Smooth muscle cell (in vitro differentiated cells): ENCODE data around the gene FAM162B. TPM values are rescaled to one million over a fixed set of nuclear protein-coding genes. Genes with fewer than 3 reads are reported as not detected.

Experiments
- DNase-seq: peaks from one replicate; lab custom pipeline; 2025; ENCODE audit not compliant: unreplicated experiment; lab: John Stamatoyannopoulos, UW
- H2AFZ ChIP-seq: fragments of 200-600 bp; sonication (generic); 2 replicates; pipeline ENCODE4 v1.6.0; 2016; ENCODE audit warnings: antibody characterized with exemption, low read depth, mild to moderate bottlenecking
- H3F3A ChIP-seq: fragments of 200-600 bp; sonication (generic); 2 replicates; pipeline ENCODE4 v1.6.0; 2017; ENCODE audit warnings: antibody characterized with exemption, low read depth
- H3K27ac ChIP-seq: fragments of 200-600 bp; sonication (generic); 2 replicates; pipeline ENCODE4 v1.5.1; 2016; ENCODE audit warnings: low read depth, mild to moderate bottlenecking
- H3K27me3 ChIP-seq: fragments of 200-600 bp; sonication (generic); 2 replicates; pipeline ENCODE4 v1.6.1; 2016; ENCODE audit warnings: low read depth, mild to moderate bottlenecking
- H3K36me3 ChIP-seq: fragments of 200-600 bp; sonication (generic); 2 replicates; pipeline ENCODE4 v1.5.1; 2016; ENCODE audit warnings: low read depth
- H3K4me1 ChIP-seq: fragments of 200-600 bp; sonication (generic); 2 replicates; pipeline ENCODE4 v1.5.1; 2016; ENCODE audit warnings: low read depth
- H3K4me2 ChIP-seq: fragments of 200-600 bp; sonication (generic); 2 replicates; pipeline ENCODE4 v1.6.0; 2016; ENCODE audit warnings: mild to moderate bottlenecking
- H3K4me3 ChIP-seq: fragments of 200-600 bp; sonication (generic); 2 replicates; pipeline ENCODE4 v1.5.1; 2016; ENCODE audit warnings: mild to moderate bottlenecking
- H3K79me2 ChIP-seq: fragments of 200-600 bp; sonication (generic); 2 replicates; pipeline ENCODE4 v1.6.0; 2016; ENCODE audit warnings: low read depth, mild to moderate bottlenecking
- H3K9ac ChIP-seq: fragments of 200-600 bp; sonication (generic); 2 replicates; pipeline ENCODE4 v1.6.0; 2016; ENCODE audit warnings: low read depth
- H3K9me3 ChIP-seq: fragments of 200-600 bp; sonication (generic); replicated peaks from 2 replicates; pipeline ENCODE4 v1.5.1; 2016; ENCODE audit warnings: low read depth
- H4K20me1 ChIP-seq: fragments of 200-600 bp; sonication (generic); 2 replicates; pipeline ENCODE4 v1.6.0; 2016; ENCODE audit warnings: low read depth
- CTCF ChIP-seq: fragments of 200-600 bp; sonication (generic); IDR thresholded peaks from 2 replicates; pipeline ENCODE4 v1.5.1; 2017; ENCODE audit warnings: borderline replicate concordance, mild to moderate bottlenecking, antibody characterized with exemption; ENCODE audit not compliant: insufficient read depth, poor library complexity, severe bottlenecking
- WGBS: methylation state at CpG from one replicate; pipeline ENCODE4 v1.1.7; 2016; ENCODE audit warnings: low lambda C conversion rate; 5-methylcytosine and 5-hydroxymethylcytosine counted together
- polyA plus RNA-seq: library from polyadenylated mRNA; unstranded; fragments of >200 nt; fragmentation: Nextera tagmentation; extraction: Ambion mirVana; gene quantifications from 2 replicates; pipeline ENCODE4 v1.2.1, GENCODE V29; 2016
- total RNA-seq: library from RNA; depleted of rRNA; stranded (reverse); fragments of >200 nt; gene quantifications from 2 replicates; pipeline ENCODE4 v1.2.3, GENCODE V29; 2014

FAM162B gene
- total and polyA plus RNA-seq, 2 experiments from 2014 or later, result 0.18 to 0.61 TPM

GRCh38 chr6:116737004-116737403 is 28.5 kb downstream of the FAM162B start:
- H3F3A ChIP-seq, result no peaks in the 10 kb centered on the region
- WGBS, result 93% methylated on average over 3 of the region's 3 CpGs
- no peaks in the 10 kb centered on the region for H3K9me3 ChIP-seq

GRCh38 chr6:116730513-116730912 is 35.0 kb downstream of the FAM162B start:
- no peak overlapping the region for H3K9ac ChIP-seq
- no peak overlapping the region for H3K4me3 ChIP-seq
- DNase-seq, result no peak
- no peaks in the 10 kb centered on the region for H4K20me1 ChIP-seq
- no peak overlapping the region for H2AFZ ChIP-seq
- H3F3A ChIP-seq, result no peaks in the 10 kb centered on the region
- H3K27me3 ChIP-seq, result no peaks in the 10 kb centered on the region
- no peak overlapping the region for H3K4me2 ChIP-seq
- no peaks in the 10 kb centered on the region for H3K4me1 ChIP-seq
- peaks cover 11% of the 10 kb centered on the region for H3K36me3 ChIP-seq
- no peak for TF ChIP-seq CTCF
- H3K9me3 ChIP-seq, result no peaks in the 10 kb centered on the region
- H3K27ac ChIP-seq, result no peak overlapping the region
- no peaks in the 10 kb centered on the region for H3K79me2 ChIP-seq

More at GRCh38 chr6:116737004-116737403, 28.5 kb downstream of the FAM162B start:
- H4K20me1 ChIP-seq, result no peaks in the 10 kb centered on the region
- no peaks in the 10 kb centered on the region for H3K79me2 ChIP-seq
- H3K27me3 ChIP-seq, result no peaks in the 10 kb centered on the region
- DNase-seq, result no peak
- H3K4me1 ChIP-seq, result no peaks in the 10 kb centered on the region
- TF ChIP-seq CTCF, result no peak
- H3K36me3 ChIP-seq, result peaks cover 5% of the 10 kb centered on the region
- no peak overlapping the region for H3K4me3 ChIP-seq
- H2AFZ ChIP-seq, result no peak overlapping the region
- no peak overlapping the region for H3K4me2 ChIP-seq
- H3K9ac ChIP-seq, result no peak overlapping the region
- no peak overlapping the region for H3K27ac ChIP-seq

- H3K36me3 ChIP-seq, result peaks cover 9% of the 10 kb centered on the region
- H4K20me1 ChIP-seq, result no peaks in the 10 kb centered on the region
- no peak overlapping the region for H2AFZ ChIP-seq
- DNase-seq, result no peak
- no peak overlapping the region for H3K4me2 ChIP-seq
- H3K4me1 ChIP-seq, result no peaks in the 10 kb centered on the region
- no peaks in the 10 kb centered on the region for H3K9me3 ChIP-seq
- no peak overlapping the region for H3K4me3 ChIP-seq
- no peak for TF ChIP-seq CTCF
- H3K9ac ChIP-seq, result no peak overlapping the region
- H3F3A ChIP-seq, result no peaks in the 10 kb centered on the region
- H3K27me3 ChIP-seq, result no peaks in the 10 kb centered on the region
- no peaks in the 10 kb centered on the region for H3K79me2 ChIP-seq
- H3K27ac ChIP-seq, result no peak overlapping the region
These were observed 38.6 kb downstream of the FAM162B start for GRCh38 chr6:116726947-116727346.

- no peak for TF ChIP-seq CTCF
- Histone ChIP-seq H3K9ac (no peak overlapping the region), H3K4me2 (no peak overlapping the region), H3K27me3 (no peaks in the 10 kb centered on the region), H3K4me3 (no peak overlapping the region), H2AFZ (no peak overlapping the region), H3F3A (no peaks in the 10 kb centered on the region), H3K79me2 (no peaks in the 10 kb centered on the region), H3K36me3 (peaks cover 10% of the 10 kb centered on the region), H3K9me3 (no peaks in the 10 kb centered on the region), H4K20me1 (no peaks in the 10 kb centered on the region), H3K4me1 (no peaks in the 10 kb centered on the region), H3K27ac (no peak overlapping the region)
- WGBS, result 95% methylated on average over 2 of the region's 2 CpGs
- DNase-seq, result no peak
These were observed 50.8 kb downstream of the FAM162B start for GRCh38 chr6:116714761-116715160.
